T47D (cell line): ENCODE results near the gene SMARCA2.

ENCODE experiments used
- DNase-seq, 2 experiments: peaks; one replicate each; pipeline versions ENCODE4 v3.0.0 to v3.0.0-alpha.2; 2011 to 2012; ENCODE audit warnings: low read depth in 1 of 2, low spot score in 1 of 2
- JUND ChIP-seq: IDR thresholded peaks from 2 replicates; pipeline ENCODE4 v1.6.1; 2012; ENCODE audit warnings: low read depth
- in situ Hi-C: cut with HindIII; loops from 2 replicates; pipeline ENCODE4 v1.10.0; 2016; ENCODE audit warnings: low sequenced_read_pairs, low pct_unique_long_range_greater_than_20kb

Gene SMARCA2

DNA sequence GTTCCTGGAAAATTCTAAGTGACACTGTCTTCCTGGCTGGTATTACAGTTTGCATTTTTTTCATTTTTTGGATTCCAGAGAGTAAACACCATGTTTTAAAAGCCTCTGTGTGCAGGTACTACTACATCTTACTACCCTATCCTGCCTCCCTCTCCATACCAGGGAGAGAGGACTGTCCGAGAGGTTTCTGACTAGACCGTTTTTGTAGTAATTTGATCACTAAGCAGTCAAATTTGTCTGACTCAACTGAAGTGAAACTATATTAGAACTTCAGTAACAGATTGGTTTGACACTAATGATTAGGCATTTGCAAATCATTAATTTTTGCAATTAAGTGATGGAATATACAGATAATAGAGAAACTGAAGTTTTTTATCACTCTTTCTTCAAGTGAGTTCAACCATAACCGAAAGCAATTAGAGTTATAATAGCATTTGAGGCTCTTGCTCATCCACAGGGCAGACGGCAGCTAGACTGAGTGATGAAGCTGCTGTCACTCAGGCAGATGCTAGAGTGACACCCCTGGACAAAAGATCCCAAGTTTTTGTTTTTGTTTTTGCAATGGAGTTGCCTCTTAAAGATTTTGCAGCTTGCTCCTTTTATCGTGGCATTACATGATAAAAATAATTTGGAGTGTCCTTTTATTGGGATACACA, 44.3 kb downstream of the SMARCA2 start:
- in situ Hi-C loops = no loop called here
- no peak for DNase-seq
- TF ChIP-seq JUND = no peak

DNA sequence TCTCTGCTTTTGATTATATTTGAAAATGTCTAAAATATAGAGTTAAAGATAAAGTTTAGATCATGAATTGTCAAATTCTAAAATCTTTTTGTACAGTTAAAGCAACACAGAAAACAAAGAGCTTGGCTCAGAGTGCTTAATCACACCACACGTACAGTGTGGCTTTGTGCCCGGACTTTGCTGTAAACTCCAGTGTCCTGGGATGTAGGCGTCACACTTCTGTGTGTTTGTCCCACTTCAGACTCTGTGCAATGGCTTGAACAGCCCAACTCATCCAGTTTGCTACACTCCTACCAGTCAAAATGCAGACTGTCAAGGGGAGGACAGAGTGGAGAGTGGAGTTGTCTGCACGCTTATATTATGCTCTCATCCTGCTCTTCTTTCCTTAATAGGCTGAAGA, 45.3 kb downstream of the SMARCA2 start:
- no peak for DNase-seq
- in situ Hi-C loops = no loop called here
- no peak for TF ChIP-seq JUND

DNA sequence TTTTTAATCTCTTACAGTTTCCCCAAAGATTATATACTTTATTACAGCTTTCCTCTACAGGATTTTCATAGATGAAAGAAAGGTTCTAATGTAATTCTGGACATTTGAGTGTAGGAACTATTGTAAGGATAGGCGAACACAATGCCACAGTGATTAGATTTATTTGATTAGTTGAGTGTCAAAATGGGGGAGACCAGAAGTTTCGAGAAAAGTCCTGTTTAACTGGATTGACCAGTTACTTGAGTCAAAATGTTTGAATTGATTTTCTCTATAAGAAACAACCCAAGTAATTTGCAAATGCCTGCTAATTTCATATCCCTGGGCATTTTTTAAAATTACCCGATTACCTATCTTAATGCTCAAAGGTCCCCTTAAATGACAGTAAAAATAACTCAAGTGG, 50.6 kb downstream of the SMARCA2 start:
- TF ChIP-seq JUND = no peak
- DNase-seq = peak in 1 of 2 experiments; percentile 1
- in situ Hi-C loops = no loop called here

DNA sequence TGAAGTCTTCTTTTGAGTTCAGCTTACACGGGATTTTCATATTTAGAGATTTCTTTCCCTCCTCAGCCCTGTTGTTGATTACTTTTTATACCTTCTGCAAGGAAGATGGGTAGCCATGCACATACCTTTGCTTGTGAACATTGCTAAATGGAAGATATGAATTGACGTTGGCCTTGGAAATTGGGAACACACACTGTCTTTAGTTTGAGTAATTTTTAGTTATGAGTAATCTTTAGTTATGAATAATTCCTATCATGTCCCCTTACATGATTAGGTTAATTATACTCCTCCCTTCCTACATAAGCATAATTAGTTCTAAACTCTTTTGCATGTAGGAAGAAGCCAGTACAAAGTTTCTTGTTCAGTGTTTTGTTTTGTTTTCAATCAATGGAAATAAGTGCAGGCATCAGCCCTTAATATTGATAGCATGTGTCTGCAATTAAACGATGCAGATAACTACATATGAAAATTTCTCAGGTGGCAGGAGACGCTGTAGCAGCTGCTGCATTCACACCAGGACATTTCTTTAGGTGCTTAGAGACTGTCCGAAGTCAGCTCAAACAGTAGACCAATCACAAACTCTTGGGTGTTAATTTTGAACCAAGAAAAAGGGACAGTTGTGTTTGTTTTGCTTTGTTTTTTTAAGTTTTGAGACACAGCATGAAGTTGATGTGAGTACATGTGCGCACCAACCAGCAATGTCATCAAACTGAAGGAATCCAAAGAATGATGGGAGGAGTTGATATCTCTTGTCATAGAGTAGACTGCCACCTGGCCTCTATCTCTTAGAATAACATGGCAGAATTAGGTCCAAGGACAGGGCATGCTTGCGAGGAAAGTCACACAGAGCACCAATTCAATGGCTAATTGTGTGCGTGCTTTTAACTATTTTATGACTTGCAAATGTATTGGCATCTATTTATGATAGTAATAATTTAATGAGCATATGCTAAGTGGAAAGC, 51.4 kb downstream of the SMARCA2 start:
- TF ChIP-seq JUND = no peak
- peak in 1 of 2 experiments; percentile 25 for DNase-seq
- in situ Hi-C loops = no loop called here

DNA sequence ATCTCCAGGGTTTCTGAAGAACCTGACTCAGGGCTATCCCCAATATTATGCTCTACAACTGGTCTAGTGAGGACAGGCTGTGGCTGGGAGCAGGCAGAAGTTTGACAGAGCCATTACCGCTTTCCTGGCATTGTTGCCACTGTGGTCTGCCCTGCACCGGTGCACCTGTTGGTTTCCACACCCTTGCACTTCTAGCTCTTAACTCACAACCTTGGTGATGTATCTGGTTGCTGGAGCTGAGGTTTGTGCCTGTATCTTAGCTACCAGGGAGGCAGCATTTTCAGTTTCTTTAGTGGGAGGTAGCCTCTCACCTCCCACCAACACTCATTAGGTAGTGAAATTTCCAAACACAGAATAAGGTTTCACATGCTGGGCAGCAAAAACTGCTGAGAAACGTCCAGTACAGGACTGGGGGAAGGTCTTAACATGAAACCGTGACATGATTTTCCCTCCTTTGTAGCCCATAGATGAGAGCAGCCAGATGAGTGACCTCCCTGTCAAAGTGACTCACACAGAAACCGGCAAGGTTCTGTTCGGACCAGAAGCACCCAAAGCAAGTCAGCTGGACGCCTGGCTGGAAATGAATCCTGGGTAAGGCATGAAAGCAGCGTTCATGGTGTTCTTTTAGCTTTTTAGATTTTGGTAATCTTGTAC, 57.7 kb downstream of the SMARCA2 start:
- in situ Hi-C loops = no loop called here
- DNase-seq = no peak
- TF ChIP-seq JUND = no peak

DNA sequence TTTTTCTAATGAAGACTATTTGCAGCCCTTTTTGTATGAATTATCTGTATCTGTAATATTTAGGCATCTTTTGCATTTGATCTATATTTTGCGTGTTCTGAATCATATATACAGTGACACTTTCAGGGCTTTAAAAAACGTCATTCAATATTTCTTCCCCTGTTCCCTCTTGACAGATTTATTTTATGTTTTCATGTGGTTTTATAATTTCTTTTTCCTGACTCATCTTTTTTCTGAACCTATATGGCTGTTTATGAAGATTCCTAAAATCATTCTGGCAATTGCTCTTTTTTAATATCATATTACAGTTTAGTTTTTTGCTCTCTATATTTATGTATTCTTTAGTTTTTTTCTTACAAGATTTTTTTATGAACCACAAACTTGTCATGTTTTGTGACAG, 67.6 kb downstream of the SMARCA2 start:
- TF ChIP-seq JUND = no peak
- in situ Hi-C loops = no loop called here

DNA sequence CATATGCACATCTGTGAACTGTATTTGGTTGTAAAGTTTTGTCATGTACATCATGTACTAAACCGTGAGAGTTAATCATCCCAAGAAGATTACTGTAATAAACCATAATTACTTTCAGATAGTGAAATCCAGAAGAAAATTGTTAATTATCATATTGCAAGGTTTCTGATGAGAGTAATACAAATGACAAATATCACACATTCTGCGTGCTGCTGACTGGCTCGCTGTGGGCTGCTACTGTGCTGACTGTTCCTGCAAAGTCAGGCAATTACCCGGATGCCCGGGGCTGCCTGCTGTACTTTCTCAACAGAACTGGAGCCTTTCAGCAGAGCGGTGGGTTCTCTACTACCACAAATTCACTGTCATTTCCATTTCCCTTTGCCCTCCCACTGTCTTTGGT, 68.3 kb downstream of the SMARCA2 start:
- DNase-seq = no peak
- in situ Hi-C loops = no loop called here
- TF ChIP-seq JUND = no peak

More for the DNA sequence above, 67.6 kb downstream of the SMARCA2 start:
- no peak for DNase-seq

DNA sequence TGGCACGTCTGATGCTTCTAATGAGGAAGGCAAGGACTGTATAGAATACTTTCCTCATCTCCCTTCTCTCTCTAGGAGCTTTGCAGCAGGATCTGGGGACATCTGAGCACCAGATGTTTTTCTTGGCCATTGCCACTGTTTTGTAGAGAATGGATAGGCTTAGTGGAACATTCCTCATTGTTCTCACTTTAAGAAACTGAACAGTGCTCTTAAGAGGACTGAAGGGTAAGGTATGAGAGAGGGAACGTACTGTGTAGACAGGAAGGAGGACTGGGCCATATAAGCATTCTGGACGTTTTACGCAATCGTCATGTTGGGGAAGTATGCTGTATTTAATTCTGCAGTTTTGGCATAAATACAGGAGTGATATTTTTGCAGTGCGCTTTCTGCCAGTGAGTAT, 70.6 kb downstream of the SMARCA2 start:
- in situ Hi-C loops = no loop called here
- no peak for TF ChIP-seq JUND
- no peak for DNase-seq

DNA sequence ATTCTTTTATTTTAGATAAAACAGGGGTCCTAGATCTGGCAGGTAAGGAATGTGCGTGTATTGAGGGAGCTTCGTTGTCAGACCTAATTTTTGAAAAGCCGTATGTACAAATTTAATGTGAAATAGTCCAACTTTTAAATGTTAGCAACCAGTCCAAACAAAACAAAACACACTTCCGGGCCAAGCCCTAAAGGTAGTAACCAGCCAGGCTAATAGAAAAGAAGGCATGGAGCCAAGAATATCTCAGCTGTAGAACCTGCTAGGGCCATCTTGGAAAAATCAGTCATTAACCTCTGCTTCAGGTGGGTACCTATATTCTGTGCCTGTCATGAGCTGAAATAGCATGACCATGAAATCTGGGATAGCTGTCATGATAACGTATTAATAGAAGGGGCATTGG, 71.0 kb downstream of the SMARCA2 start:
- in situ Hi-C loops = no loop called here
- no peak for DNase-seq
- no peak for TF ChIP-seq JUND

DNA sequence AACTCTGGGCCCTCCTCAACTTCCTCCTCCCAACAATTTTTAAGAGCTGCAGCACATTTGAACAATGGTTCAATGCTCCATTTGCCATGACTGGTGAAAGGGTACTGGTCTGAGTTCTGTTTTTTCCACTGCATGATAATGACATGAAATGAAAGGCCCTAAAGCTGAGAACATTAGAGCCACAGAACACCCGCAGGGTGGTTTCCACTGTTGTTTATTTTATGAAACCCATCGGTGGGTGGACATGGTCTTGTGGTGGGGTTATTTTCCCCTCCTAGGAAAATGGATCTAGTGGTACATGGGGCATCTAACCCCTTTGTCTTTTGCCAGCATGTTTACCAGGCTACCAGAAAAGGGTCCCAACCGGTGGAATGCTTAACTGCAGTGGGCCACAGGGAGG, 71.8 kb downstream of the SMARCA2 start:
- in situ Hi-C loops = no loop called here
- DNase-seq = no peak
- TF ChIP-seq JUND = no peak

DNA sequence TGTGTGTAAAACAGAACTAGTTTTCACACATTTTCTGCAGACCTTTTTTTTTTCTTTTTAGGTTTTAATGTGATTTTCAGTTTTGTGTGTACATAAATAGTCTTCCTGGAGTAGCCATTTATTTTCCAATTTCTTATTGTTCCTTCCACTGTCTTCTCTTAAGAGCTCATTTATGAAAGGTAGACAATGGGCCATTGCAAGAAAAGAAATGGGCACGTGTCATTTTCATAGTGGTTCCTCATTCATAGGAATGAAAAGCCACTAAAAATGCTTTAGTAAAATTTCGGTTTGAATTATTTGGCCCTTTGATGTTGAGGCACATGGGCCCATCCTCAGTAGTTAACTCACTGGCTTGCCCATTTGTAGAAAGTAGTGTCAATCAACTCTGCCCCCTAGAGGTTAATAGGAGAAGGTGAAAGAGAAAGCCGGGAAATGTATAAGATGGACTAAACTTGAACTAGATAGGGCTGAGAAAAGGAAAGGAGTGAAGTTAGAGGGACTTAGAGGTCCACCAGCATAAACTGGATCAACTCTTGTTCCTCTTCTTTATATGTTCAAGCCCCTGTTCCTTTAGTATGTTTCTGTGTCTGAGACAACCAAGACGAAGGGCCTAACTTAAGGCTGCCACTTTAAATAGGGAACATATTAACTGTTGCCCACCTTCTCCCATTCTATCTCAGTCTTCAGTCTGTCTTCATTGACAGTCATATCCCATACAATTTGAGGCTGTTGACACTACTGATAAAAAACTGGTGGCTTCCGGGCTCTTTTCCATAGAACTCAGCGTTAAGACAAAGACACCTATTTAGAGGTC, 72.6 kb downstream of the SMARCA2 start:
- TF ChIP-seq JUND = no peak
- peak; percentile 12 to 70 for DNase-seq
- in situ Hi-C loops = no loop called here
